ENCODE data around the gene PLAGL2.
A peak's percentile ranks its signal among the peaks of the same experiment; 100 is the strongest.
"Not testable (repeated sequence)": the region's sequence is repeated elsewhere in the genome, so short reads cannot be mapped to it uniquely, and the experiment has no call there.

The PLAGL2 gene, protein sequence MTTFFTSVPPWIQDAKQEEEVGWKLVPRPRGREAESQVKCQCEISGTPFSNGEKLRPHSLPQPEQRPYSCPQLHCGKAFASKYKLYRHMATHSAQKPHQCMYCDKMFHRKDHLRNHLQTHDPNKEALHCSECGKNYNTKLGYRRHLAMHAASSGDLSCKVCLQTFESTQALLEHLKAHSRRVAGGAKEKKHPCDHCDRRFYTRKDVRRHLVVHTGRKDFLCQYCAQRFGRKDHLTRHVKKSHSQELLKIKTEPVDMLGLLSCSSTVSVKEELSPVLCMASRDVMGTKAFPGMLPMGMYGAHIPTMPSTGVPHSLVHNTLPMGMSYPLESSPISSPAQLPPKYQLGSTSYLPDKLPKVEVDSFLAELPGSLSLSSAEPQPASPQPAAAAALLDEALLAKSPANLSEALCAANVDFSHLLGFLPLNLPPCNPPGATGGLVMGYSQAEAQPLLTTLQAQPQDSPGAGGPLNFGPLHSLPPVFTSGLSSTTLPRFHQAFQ

DNA sequence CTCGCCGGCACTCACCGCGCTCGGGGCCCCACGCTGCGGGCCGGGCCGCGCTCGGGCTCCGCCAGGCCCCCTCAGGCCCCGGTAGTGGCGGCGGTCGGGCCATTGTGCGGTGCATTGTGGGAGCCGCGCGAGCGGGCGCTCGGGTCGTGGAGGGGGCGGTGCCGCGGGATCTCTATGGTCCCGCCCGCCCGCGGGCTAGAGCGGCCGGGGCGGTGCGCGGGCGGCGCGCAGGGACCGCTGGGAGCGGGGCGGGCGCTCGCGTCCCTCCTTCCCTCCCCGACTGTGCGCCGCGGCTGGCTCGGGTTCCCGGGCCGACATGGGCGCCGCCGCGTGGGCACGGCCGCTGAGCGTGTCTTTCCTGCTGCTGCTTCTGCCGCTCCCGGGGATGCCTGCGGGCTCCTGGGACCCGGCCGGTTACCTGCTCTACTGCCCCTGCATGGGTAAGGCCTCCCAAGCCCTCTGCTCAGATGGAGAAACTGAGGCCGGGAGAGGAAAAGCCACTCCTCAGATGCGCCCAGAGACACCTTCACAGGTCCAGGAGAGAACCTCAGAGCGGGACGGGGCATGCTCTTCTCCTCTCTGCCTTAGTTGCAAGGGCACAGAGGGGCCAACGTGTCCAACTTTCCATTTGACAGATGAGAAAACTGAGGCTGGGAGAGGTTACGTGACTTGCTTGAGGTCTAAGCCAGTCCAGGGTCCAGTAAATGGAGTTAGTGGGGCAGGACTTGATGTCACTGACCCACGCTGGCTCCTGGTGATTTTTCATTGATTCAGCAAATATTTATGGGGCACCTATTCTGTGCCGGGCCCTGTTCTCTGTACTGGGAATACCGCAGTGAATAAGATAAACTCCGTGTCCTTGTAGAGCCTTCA is at the start of gene PLAGL2, which contains the start of gene POFUT1:
TSS of gene PLAGL2 (minus strand) at position 118 of the 873 bp plus-strand sequence. CDS start 5,565 bp downstream, outside the sequence.
TSS of gene POFUT1 (plus strand) at position 255 of the 873 bp plus-strand sequence. CDS start at position 317, 62 bp downstream.
- peak; percentile 100 for DNase-seq (ENCODE audit: low spot score)
- in situ Hi-C loops (cut with MboI; ENCODE audit: low sequenced_read_pairs, unreplicated experiment): no loop called here
- TF ChIP-seq, protein P1, sequence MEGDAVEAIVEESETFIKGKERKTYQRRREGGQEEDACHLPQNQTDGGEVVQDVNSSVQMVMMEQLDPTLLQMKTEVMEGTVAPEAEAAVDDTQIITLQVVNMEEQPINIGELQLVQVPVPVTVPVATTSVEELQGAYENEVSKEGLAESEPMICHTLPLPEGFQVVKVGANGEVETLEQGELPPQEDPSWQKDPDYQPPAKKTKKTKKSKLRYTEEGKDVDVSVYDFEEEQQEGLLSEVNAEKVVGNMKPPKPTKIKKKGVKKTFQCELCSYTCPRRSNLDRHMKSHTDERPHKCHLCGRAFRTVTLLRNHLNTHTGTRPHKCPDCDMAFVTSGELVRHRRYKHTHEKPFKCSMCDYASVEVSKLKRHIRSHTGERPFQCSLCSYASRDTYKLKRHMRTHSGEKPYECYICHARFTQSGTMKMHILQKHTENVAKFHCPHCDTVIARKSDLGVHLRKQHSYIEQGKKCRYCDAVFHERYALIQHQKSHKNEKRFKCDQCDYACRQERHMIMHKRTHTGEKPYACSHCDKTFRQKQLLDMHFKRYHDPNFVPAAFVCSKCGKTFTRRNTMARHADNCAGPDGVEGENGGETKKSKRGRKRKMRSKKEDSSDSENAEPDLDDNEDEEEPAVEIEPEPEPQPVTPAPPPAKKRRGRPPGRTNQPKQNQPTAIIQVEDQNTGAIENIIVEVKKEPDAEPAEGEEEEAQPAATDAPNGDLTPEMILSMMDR (IDR thresholded peaks at IDR 0.05; ENCODE audit: borderline replicate concordance, control extremely low read depth, extremely low read depth, insufficient read depth, missing control alignments): peak; percentile 8

DNA sequence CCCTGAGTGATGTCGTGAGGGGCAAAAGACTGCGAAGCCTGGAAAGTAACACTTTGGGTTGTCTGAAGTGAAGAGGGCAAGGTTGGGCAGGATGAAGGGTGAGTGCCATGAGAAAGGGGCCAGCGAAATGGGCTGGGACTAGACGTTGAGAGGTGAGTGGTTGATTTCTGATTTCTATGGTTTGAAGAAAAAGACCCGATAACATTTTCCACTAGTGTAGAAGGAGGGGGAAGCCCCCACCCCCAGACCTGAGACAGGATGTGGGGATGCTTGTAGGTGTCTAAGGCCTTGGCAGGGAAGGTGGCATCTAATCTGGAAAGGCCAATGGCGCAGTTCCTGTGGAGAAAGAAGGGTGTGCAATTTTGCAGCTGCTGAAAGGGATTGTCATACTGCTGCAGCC is 44.6 kb upstream of the PLAGL2 start:
- TF ChIP-seq, protein P1 (IDR thresholded peaks at IDR 0.05; ENCODE audit: borderline replicate concordance, control extremely low read depth, extremely low read depth, insufficient read depth, missing control alignments): no peak
- DNase-seq (ENCODE audit: low spot score): peak; percentile 57
- in situ Hi-C loops (cut with MboI; ENCODE audit: low sequenced_read_pairs, unreplicated experiment): no loop called here

DNA sequence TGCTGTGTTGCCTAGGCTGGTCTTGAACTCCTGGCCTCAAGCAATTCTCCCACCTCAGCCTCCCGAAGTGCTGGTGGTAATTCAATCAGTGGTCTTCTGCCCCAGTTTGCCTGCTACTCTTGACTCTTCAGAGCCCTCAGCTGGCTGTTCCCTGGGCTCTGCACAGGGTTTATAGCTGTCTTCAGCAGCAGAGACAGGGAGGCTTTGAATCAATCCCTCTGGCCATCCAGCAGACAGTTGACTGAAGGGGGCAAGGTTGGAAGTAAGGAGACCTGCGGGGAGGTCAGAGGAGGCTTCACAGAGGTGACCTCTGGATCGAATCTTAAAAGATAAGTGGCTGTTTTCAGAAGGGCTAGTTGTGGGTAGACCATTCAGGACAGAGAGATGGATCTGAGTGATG is 43.9 kb upstream of the PLAGL2 start:
- DNase-seq (ENCODE audit: low spot score): no peak
- in situ Hi-C loops (cut with MboI; ENCODE audit: low sequenced_read_pairs, unreplicated experiment): no loop called here
- TF ChIP-seq, protein P1 (IDR thresholded peaks at IDR 0.05; ENCODE audit: borderline replicate concordance, control extremely low read depth, extremely low read depth, insufficient read depth, missing control alignments): no peak

DNA sequence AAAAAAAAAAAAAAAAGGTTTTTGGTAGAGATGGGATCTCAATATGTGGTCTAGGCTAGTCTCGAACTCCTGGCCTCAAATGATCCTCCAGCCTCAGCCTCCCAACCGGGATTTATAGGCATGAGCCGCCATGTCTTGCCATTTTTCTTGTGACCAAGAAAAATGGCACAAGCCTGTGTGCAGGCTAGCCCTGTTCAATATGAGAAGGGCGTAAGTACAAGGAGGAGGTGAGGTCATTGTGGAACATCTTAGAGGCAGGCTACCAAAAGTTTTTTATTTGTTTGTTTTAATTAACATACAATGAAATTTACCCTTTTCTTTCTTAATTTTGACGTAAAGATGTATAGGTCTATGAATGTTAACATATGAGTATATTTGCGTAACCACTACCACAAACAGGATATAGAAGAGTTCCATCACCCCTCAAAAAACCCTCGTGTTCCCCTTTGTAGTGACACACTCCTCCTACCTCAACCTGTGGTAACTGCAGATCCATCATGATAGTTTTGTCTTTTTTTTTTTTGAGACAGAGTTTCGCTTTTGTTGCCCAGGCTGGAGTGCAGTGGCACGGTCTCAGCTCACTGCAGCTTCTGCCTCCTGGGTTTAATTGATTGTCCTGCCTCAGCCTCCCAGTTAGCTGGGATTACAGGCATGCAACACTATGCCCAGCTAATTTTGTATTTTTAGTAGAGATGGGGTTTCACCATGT is 41.6 kb upstream of the PLAGL2 start:
- TF ChIP-seq, protein P1 (IDR thresholded peaks at IDR 0.05; ENCODE audit: borderline replicate concordance, control extremely low read depth, extremely low read depth, insufficient read depth, missing control alignments): no peak
- no peak for DNase-seq (ENCODE audit: low spot score)
- in situ Hi-C loops (cut with MboI; ENCODE audit: low sequenced_read_pairs, unreplicated experiment): no loop called here

DNA sequence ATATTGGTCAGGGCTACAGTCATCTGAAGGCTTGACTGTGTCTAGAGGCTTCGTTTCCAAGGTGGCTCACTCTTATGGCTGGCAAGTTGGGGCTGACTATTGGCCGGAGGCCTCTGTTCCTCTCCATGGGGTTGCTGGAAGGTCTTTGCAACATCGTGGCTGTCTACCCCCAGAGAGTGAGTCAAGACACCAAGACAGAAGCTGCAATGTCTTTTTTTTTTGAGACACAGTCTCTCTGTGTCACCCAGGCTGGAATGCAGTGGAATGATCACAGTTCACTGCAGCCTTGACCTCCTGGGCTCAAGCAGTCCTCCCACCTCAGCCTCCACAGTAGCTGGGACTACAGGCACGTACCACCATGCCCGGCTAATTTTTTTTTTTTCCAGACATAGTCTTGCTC is 40.5 kb upstream of the PLAGL2 start:
- TF ChIP-seq, protein P1 (IDR thresholded peaks at IDR 0.05; ENCODE audit: borderline replicate concordance, control extremely low read depth, extremely low read depth, insufficient read depth, missing control alignments): no peak
- in situ Hi-C loops (cut with MboI; ENCODE audit: low sequenced_read_pairs, unreplicated experiment): no loop called here
- no peak for DNase-seq (ENCODE audit: low spot score)

DNA sequence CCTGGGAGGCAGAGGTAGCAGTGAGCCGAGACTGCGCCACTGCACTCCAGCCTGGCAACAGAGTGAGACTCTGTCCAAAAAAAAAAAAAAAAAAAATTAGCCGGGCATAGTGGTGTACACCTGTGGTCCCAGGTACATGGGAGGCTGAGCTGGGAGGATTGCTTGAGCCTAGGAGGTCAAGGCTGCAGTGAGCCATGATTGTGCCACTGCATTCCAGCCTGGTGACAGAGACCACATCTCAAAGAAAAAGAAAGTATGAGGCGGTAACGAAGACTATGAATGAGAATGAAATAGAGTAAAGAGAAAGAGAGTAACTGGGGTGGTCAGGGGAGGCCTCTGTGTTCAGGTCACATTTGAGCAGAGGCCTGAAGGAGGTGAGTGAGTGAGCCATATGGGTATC is 38.7 kb upstream of the PLAGL2 start:
- in situ Hi-C loops (cut with MboI; ENCODE audit: low sequenced_read_pairs, unreplicated experiment); DNase-seq (ENCODE audit: low spot score): not testable (repeated sequence)

Data from GM13976 (cell line).